HCT116 (cell line): ENCODE data around the gene SWT1. TPM values are rescaled to one million over a fixed set of nuclear protein-coding genes. Genes with fewer than 3 reads are reported as not detected.

ENCODE experiments used
- ATAC-seq: fragments of 200-7000 bp; cut with Tn5 transposase; 2 replicates; pipeline ENCODE4 v1.9.1; 2020; ENCODE audit warnings: mild to moderate bottlenecking, moderate library complexity
- BruUV-seq: library from RNA; stranded (reverse); fragments of 400-500 nt; replicated peaks from 2 replicates; lab custom pipeline; 2021; lab: Mats Ljungman, UMichigan
- CTCF ChIA-PET: fragments of 300-600 bp; sonication (Branson Sonifier 250); formaldehyde crosslinking; loops from one replicate; lab custom pipeline; 2021; ENCODE audit warnings: antibody characterized with exemption; lab: Charles Lee
- POLR2A ChIA-PET: fragments of 300-600, 350-600 bp; sonication (Branson Sonifier 250); formaldehyde crosslinking; loops from one replicate; lab custom pipeline; 2021; ENCODE audit warnings: antibody characterized with exemption; lab: Charles Lee
- RAD21 ChIA-PET, 2 experiments: fragments of 300-600 bp; sonication (Branson Sonifier 250); formaldehyde crosslinking; loops; one replicate each; lab custom pipeline; 2023; ENCODE audit warnings: low total read pairs in 2 of 2; ENCODE audit not compliant: uncharacterized antibody in 2 of 2, unreplicated experiment in 2 of 2, low non-redundant PET in 1 of 2; lab: Charles Lee
- DNase-seq: peaks from one replicate; pipeline ENCODE4 v3.0.0-alpha.2; 2010; ENCODE audit warnings: low read depth, low spot score
- H2AFZ ChIP-seq: fragments of 200-600 bp; shearing (Covaris generic), sonication (generic); 2 replicates; pipeline ENCODE4 v1.6.1; 2017; ENCODE audit warnings: low read depth, mixed run types, mixed read lengths, antibody characterized with exemption, low read length; ENCODE audit not compliant: poor library complexity, severe bottlenecking
- H3K27ac ChIP-seq: 2 replicates; pipeline ENCODE4 v1.5.1; 2012; ENCODE audit warnings: low read depth, low read length
- H3K27me3 ChIP-seq: fragments of 200-600 bp; sonication (generic); 2 replicates; pipeline ENCODE4 v1.6.1; 2016; ENCODE audit warnings: mixed run types, low read length, mixed read lengths; ENCODE audit not compliant: insufficient read depth
- H3K36me3 ChIP-seq, 2 experiments: fragments of 200-500 bp in 1 of 2; fragments of 200-600 bp in 1 of 2; sonication (Bioruptor generic) in 1 of 2; sonication (generic) in 1 of 2; 2 replicates each; pipeline versions ENCODE4 v1.5.1 to v1.6.1; 2014 to 2016; ENCODE audit warnings: low read length in 2 of 2, inconsistent platforms in 1 of 2, mixed read lengths in 1 of 2, mixed run types in 1 of 2; ENCODE audit not compliant: insufficient read depth in 2 of 2, control insufficient read depth in 1 of 2
- H3K4me1 ChIP-seq, 2 experiments: fragments of 200-600 bp in 1 of 2; sonication (generic) in 1 of 2; 2 replicates each; pipeline versions ENCODE4 v1.5.1 to v1.6.1; 2012 to 2017; ENCODE audit warnings: low read length in 2 of 2, inconsistent platforms in 1 of 2, mild to moderate bottlenecking in 1 of 2, mixed read lengths in 1 of 2, mixed run types in 1 of 2, moderate library complexity in 1 of 2; ENCODE audit not compliant: insufficient read depth in 2 of 2, control insufficient read depth in 1 of 2
- H3K4me2 ChIP-seq: fragments of 200-600 bp; sonication (generic); 2 replicates; pipeline ENCODE4 v1.6.1; 2017; ENCODE audit warnings: mixed run types, low read length, mixed read lengths
- H3K4me3 ChIP-seq, 2 experiments: fragments of 200-600 bp in 1 of 2; sonication (generic) in 1 of 2; replicated peaks in 1 of 2; 2 replicates each; pipeline ENCODE4 v1.5.1; 2011 to 2016; ENCODE audit warnings: low read length in 2 of 2, control low read depth in 1 of 2, low read depth in 1 of 2, mild to moderate bottlenecking in 1 of 2, mixed read lengths in 1 of 2, mixed run types in 1 of 2
- H3K79me2 ChIP-seq: fragments of 200-600 bp; sonication (generic); 2 replicates; pipeline ENCODE4 v1.6.1; 2017; ENCODE audit warnings: mild to moderate bottlenecking, mixed run types, low read length, moderate library complexity, mixed read lengths; ENCODE audit not compliant: insufficient read depth
- H3K9ac ChIP-seq: fragments of 200-600 bp; sonication (generic); 2 replicates; pipeline ENCODE4 v1.6.1; 2016; ENCODE audit warnings: low read length, mixed read lengths
- H3K9me2 ChIP-seq: fragments of 200-600 bp; sonication (generic), shearing (Covaris generic); 2 replicates; pipeline ENCODE4 v1.6.1; 2017; ENCODE audit warnings: mixed run types, mild to moderate bottlenecking, moderate library complexity; ENCODE audit not compliant: insufficient read depth
- H3K9me3 ChIP-seq, 2 experiments: fragments of 200-500 bp in 1 of 2; fragments of 200-600 bp in 1 of 2; sonication (Bioruptor generic) in 1 of 2; sonication (generic) in 1 of 2; 2 replicates each; pipeline ENCODE4 v1.6.1; 2014 to 2017; ENCODE audit warnings: low read length in 2 of 2, mixed read lengths in 2 of 2, inconsistent platforms in 1 of 2, low read depth in 1 of 2, mild to moderate bottlenecking in 1 of 2, mixed run types in 1 of 2, moderate library complexity in 1 of 2; ENCODE audit not compliant: control insufficient read depth in 1 of 2, insufficient read depth in 1 of 2
- H4K20me1 ChIP-seq: fragments of 200-600 bp; sonication (generic), shearing (Covaris generic); 2 replicates; pipeline ENCODE4 v1.6.1; 2017; ENCODE audit warnings: mixed run types, mild to moderate bottlenecking, moderate library complexity; ENCODE audit not compliant: insufficient read depth
- ATF3 ChIP-seq: IDR thresholded peaks from 2 replicates; pipeline ENCODE4 v1.6.1; 2012
- CBX3 ChIP-seq: IDR thresholded peaks from 2 replicates; pipeline ENCODE4 v1.6.1; 2012; ENCODE audit warnings: low read depth
- CEBPB ChIP-seq: IDR thresholded peaks from 2 replicates; pipeline ENCODE4 v1.6.1; 2012; ENCODE audit warnings: low read depth
- EGR1 ChIP-seq: IDR thresholded peaks from 2 replicates; pipeline ENCODE4 v1.6.1; 2012; ENCODE audit warnings: low read depth
- EZH2 ChIP-seq: fragments of 200-600 bp; sonication (generic); IDR thresholded peaks from 2 replicates; pipeline ENCODE4 v1.6.1; 2017; ENCODE audit warnings: antibody characterized with exemption, mixed run types
- FOSL1 ChIP-seq: IDR thresholded peaks from 2 replicates; pipeline ENCODE4 v1.6.1; 2012; ENCODE audit warnings: low read depth
- JUND ChIP-seq: IDR thresholded peaks from 2 replicates; pipeline ENCODE4 v1.6.1; 2012
- MAX ChIP-seq: IDR thresholded peaks from 2 replicates; pipeline ENCODE4 v1.6.1; 2012
- POLR2A ChIP-seq: IDR thresholded peaks from 2 replicates; pipeline ENCODE4 v1.7.0; 2011; ENCODE audit warnings: borderline replicate concordance; ENCODE audit not compliant: insufficient read depth, insufficient read length; ENCODE audit errors: extremely low read depth
- POLR2AphosphoS5 ChIP-seq: IDR thresholded peaks from 2 replicates; pipeline ENCODE4 v1.6.1; 2011; ENCODE audit warnings: mild to moderate bottlenecking, low read depth, low read length, moderate library complexity
- RAD21 ChIP-seq: IDR thresholded peaks from 2 replicates; pipeline ENCODE4 v1.6.1; 2012; ENCODE audit warnings: low read depth, mild to moderate bottlenecking
- SIN3A ChIP-seq: IDR thresholded peaks from 2 replicates; pipeline ENCODE4 v1.6.1; 2012; ENCODE audit warnings: low read depth
- SRF ChIP-seq: IDR thresholded peaks from 2 replicates; pipeline ENCODE4 v1.6.1; 2012; ENCODE audit warnings: low read depth
- YY1 ChIP-seq: IDR thresholded peaks from 2 replicates; pipeline ENCODE4 v1.6.1; 2011; ENCODE audit warnings: low read length, low read depth, moderate library complexity, mild to moderate bottlenecking; ENCODE audit not compliant: insufficient replicate concordance; ENCODE audit errors: extremely low read depth
- ZBTB33 ChIP-seq: IDR thresholded peaks from 2 replicates; pipeline ENCODE4 v1.6.1; 2011; ENCODE audit warnings: mild to moderate bottlenecking, low read length, moderate library complexity; ENCODE audit not compliant: insufficient replicate concordance; ENCODE audit errors: extremely low read depth
- ZFX ChIP-seq: fragments of 450-650 bp; IDR thresholded peaks from 2 replicates; pipeline ENCODE4 v1.6.1; 2017
- intact Hi-C: fragments of 100-400 bp; cut with micrococcal nuclease; formaldehyde crosslinking; loops from 2 replicates; pipeline ENCODE4 v1.10.0; 2022
- total RNA-seq: library from RNA; stranded (reverse); gene quantifications from one replicate; pipeline ENCODE4 v1.2.1, GENCODE V29; 2021; ENCODE audit not compliant: unreplicated experiment
- TF ChIP-seq, protein P1 (sequence below), 3 experiments: fragments of 200-600 bp in 1 of 3; sonication (generic) in 1 of 3; IDR thresholded peaks in 2 of 3; conservative IDR thresholded peaks in 1 of 3; 2 replicates each; pipeline ENCODE4 v1.5.1; 2012 to 2017; ENCODE audit warnings: low read depth in 2 of 3, low read length in 2 of 3, antibody characterized with exemption in 1 of 3, borderline replicate concordance in 1 of 3, control low read depth in 1 of 3, mild to moderate bottlenecking in 1 of 3, mixed read lengths in 1 of 3, mixed run types in 1 of 3, moderate library complexity in 1 of 3; ENCODE audit not compliant: insufficient read depth in 1 of 3
- TF ChIP-seq, protein P2 (sequence below): IDR thresholded peaks from 2 replicates; pipeline ENCODE4 v1.6.1; 2012; ENCODE audit warnings: low read depth

Gene SWT1
- total RNA-seq, 1 experiment from 2014 or later, result 3.3 TPM

- H3K36me3 ChIP-seq, result peaks cover 0 to 8% of the 10 kb centered on the region in 2 experiments; a peak in 2 of 4 replicates
- no peak for ATAC-seq
- no peak overlapping the region for H2AFZ ChIP-seq
- BruUV-seq, result no TSS peak
- ChIA-PET CTCF (no interaction called here), POLR2A (no interaction called here), RAD21 (no interaction called here)
- no peaks in the 10 kb centered on the region for H3K4me1 ChIP-seq
- no peaks in the 10 kb centered on the region for H4K20me1 ChIP-seq
- DNase-seq, result no peak
- H3K79me2 ChIP-seq, result no peaks in the 10 kb centered on the region
- intact Hi-C loops, result no loop called here
- H3K4me3 ChIP-seq, result no peak overlapping the region
- H3K27ac ChIP-seq, result no peak overlapping the region
- H3K4me2 ChIP-seq, result no peak overlapping the region
- H3K9me3 ChIP-seq, result no peaks in the 10 kb centered on the region
- TF ChIP-seq FOSL1, result no peak
- TF ChIP-seq SIN3A, result no peak
- no peak for TF ChIP-seq POLR2AphosphoS5
- TF ChIP-seq RAD21, result no peak
- TF ChIP-seq JUND, result no peak
- TF ChIP-seq CBX3, result no peak
- no peak for TF ChIP-seq YY1
- TF ChIP-seq ZBTB33, result no peak
- TF ChIP-seq, protein P1, sequence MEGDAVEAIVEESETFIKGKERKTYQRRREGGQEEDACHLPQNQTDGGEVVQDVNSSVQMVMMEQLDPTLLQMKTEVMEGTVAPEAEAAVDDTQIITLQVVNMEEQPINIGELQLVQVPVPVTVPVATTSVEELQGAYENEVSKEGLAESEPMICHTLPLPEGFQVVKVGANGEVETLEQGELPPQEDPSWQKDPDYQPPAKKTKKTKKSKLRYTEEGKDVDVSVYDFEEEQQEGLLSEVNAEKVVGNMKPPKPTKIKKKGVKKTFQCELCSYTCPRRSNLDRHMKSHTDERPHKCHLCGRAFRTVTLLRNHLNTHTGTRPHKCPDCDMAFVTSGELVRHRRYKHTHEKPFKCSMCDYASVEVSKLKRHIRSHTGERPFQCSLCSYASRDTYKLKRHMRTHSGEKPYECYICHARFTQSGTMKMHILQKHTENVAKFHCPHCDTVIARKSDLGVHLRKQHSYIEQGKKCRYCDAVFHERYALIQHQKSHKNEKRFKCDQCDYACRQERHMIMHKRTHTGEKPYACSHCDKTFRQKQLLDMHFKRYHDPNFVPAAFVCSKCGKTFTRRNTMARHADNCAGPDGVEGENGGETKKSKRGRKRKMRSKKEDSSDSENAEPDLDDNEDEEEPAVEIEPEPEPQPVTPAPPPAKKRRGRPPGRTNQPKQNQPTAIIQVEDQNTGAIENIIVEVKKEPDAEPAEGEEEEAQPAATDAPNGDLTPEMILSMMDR (IDR thresholded peaks at IDR 0.05 in 2 of 3, conservative IDR thresholded peaks at IDR 0.05 in 1 of 3; ENCODE audit: borderline replicate concordance in 1 of 3, insufficient read depth in 1 of 3, low read depth in 2 of 3, low read length in 2 of 3), result no peak
- no peak for TF ChIP-seq ZFX
- no peak for TF ChIP-seq CEBPB
- no peak for TF ChIP-seq EZH2
- TF ChIP-seq MAX, result no peak
- no peak for TF ChIP-seq ATF3
- TF ChIP-seq POLR2A, result no peak
- TF ChIP-seq, protein P2, sequence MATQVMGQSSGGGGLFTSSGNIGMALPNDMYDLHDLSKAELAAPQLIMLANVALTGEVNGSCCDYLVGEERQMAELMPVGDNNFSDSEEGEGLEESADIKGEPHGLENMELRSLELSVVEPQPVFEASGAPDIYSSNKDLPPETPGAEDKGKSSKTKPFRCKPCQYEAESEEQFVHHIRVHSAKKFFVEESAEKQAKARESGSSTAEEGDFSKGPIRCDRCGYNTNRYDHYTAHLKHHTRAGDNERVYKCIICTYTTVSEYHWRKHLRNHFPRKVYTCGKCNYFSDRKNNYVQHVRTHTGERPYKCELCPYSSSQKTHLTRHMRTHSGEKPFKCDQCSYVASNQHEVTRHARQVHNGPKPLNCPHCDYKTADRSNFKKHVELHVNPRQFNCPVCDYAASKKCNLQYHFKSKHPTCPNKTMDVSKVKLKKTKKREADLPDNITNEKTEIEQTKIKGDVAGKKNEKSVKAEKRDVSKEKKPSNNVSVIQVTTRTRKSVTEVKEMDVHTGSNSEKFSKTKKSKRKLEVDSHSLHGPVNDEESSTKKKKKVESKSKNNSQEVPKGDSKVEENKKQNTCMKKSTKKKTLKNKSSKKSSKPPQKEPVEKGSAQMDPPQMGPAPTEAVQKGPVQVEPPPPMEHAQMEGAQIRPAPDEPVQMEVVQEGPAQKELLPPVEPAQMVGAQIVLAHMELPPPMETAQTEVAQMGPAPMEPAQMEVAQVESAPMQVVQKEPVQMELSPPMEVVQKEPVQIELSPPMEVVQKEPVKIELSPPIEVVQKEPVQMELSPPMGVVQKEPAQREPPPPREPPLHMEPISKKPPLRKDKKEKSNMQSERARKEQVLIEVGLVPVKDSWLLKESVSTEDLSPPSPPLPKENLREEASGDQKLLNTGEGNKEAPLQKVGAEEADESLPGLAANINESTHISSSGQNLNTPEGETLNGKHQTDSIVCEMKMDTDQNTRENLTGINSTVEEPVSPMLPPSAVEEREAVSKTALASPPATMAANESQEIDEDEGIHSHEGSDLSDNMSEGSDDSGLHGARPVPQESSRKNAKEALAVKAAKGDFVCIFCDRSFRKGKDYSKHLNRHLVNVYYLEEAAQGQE, result no peak
- no peak for TF ChIP-seq EGR1
- TF ChIP-seq SRF, result no peak
- no peaks in the 10 kb centered on the region for H3K9me2 ChIP-seq
- H3K9ac ChIP-seq, result no peak overlapping the region
- H3K27me3 ChIP-seq, result no peaks in the 10 kb centered on the region
Observed at GRCh38 chr1:185144233-185144632, 12.7 kb upstream of the SWT1 start.
